ENCODE data around the gene ZNF529.
A peak's percentile ranks its signal among the peaks of the same experiment; 100 is the strongest.

Gene ZNF529

GRCh38 chr19:36526581-36526980 is 46.5 kb downstream of the ZNF529 start:
- Histone ChIP-seq H3K18ac (ENCODE audit: low read length) (no peak overlapping the region), H3K27me3 (ENCODE audit: insufficient read depth, low read length) (no peaks in the 10 kb centered on the region), H3K4me2 (ENCODE audit: low read length) (peak overlapping the region; percentile 25), H2BK120ac (ENCODE audit: insufficient read depth, low read length, poor library complexity) (no peak overlapping the region), H4K8ac (ENCODE audit: low read depth, low read length) (no peak overlapping the region), H4K91ac (ENCODE audit: low read depth, low read length) (no peak overlapping the region), H4K12ac (ENCODE audit: low read depth, low read length) (no peak overlapping the region), H2BK12ac (ENCODE audit: low read length) (no peak overlapping the region), H3K9ac (ENCODE audit: low read length) (no peak overlapping the region), H3K14ac (ENCODE audit: low read length) (no peak overlapping the region), H3K79me2 (ENCODE audit: control insufficient read depth, insufficient read depth, low read length, poor library complexity) (peaks cover 6% of the 10 kb centered on the region), H2AK5ac (ENCODE audit: low read length) (no peak overlapping the region), H3K4me3 (ENCODE audit: low read depth, low read length) (no peak overlapping the region), H3K4me1 (ENCODE audit: control insufficient read depth in 1 of 2, insufficient read depth in 2 of 2, low read length in 2 of 2) (peaks cover 4 to 9% of the 10 kb centered on the region in 2 experiments), H2AFZ (ENCODE audit: insufficient read depth, low read length, poor library complexity) (no peak overlapping the region), H3K27ac (ENCODE audit: low read depth, low read length) (no peak overlapping the region), H3K23ac (ENCODE audit: low read length) (no peak overlapping the region), H3K36me3 (ENCODE audit: control insufficient read depth in 1 of 2, insufficient read depth in 2 of 2, low read length in 2 of 2) (peaks cover 9 to 10% of the 10 kb centered on the region in 2 experiments), H3K9me3 (ENCODE audit: insufficient read depth, low read depth, low read length) (peaks cover 3% of the 10 kb centered on the region), H2BK5ac (ENCODE audit: low read depth, low read length, poor library complexity) (no peak overlapping the region), H3K4ac (ENCODE audit: low read depth, low read length) (no peak overlapping the region), H3K79me1 (ENCODE audit: low read length) (peaks cover 8% of the 10 kb centered on the region)
- DNase-seq, result no peak
- WGBS (ENCODE audit: extremely low coverage, insufficient coverage, insufficient read length), result no CpG with 5 or more reads among the region's 5 CpGs

GRCh38 chr19:36524617-36525016 is 48.5 kb downstream of the ZNF529 start:
- Histone ChIP-seq H3K23ac (ENCODE audit: low read length) (no peak overlapping the region), H3K14ac (ENCODE audit: low read length) (no peak overlapping the region), H3K9ac (ENCODE audit: low read length) (no peak overlapping the region), H2AK5ac (ENCODE audit: low read length) (no peak overlapping the region), H2BK120ac (ENCODE audit: insufficient read depth, low read length, poor library complexity) (no peak overlapping the region), H3K4me2 (ENCODE audit: low read length) (no peak overlapping the region), H3K79me2 (ENCODE audit: control insufficient read depth, insufficient read depth, low read length, poor library complexity) (peaks cover 6% of the 10 kb centered on the region), H3K79me1 (ENCODE audit: low read length) (peaks cover 8% of the 10 kb centered on the region), H3K36me3 (ENCODE audit: control insufficient read depth in 1 of 2, insufficient read depth in 2 of 2, low read length in 2 of 2) (peaks cover 14 to 18% of the 10 kb centered on the region in 2 experiments), H3K4ac (ENCODE audit: low read depth, low read length) (no peak overlapping the region), H4K91ac (ENCODE audit: low read depth, low read length) (no peak overlapping the region), H2BK5ac (ENCODE audit: low read depth, low read length, poor library complexity) (no peak overlapping the region), H3K18ac (ENCODE audit: low read length) (no peak overlapping the region), H4K12ac (ENCODE audit: low read depth, low read length) (no peak overlapping the region), H2BK12ac (ENCODE audit: low read length) (no peak overlapping the region), H3K27ac (ENCODE audit: low read depth, low read length) (no peak overlapping the region), H3K9me3 (ENCODE audit: insufficient read depth, low read depth, low read length) (peaks cover 3% of the 10 kb centered on the region), H3K4me1 (ENCODE audit: control insufficient read depth in 1 of 2, insufficient read depth in 2 of 2, low read length in 2 of 2) (peaks cover 4 to 9% of the 10 kb centered on the region in 2 experiments), H2AFZ (ENCODE audit: insufficient read depth, low read length, poor library complexity) (no peak overlapping the region), H3K27me3 (ENCODE audit: insufficient read depth, low read length) (no peaks in the 10 kb centered on the region), H3K4me3 (ENCODE audit: low read depth, low read length) (no peak overlapping the region), H4K8ac (ENCODE audit: low read depth, low read length) (no peak overlapping the region)
- no peak for DNase-seq
- WGBS (ENCODE audit: extremely low coverage, insufficient coverage, insufficient read length), result no CpG with 5 or more reads among the region's 4 CpGs

GRCh38 chr19:36514012-36514612 is 59.0 kb downstream of the ZNF529 start:
- Histone ChIP-seq H3K4me1 (ENCODE audit: control insufficient read depth in 1 of 2, insufficient read depth in 2 of 2, low read length in 2 of 2) (no peaks in the 10 kb centered on the region), H3K27me3 (ENCODE audit: insufficient read depth, low read length) (no peaks in the 10 kb centered on the region), H4K12ac (ENCODE audit: low read depth, low read length) (no peak overlapping the region), H2BK5ac (ENCODE audit: low read depth, low read length, poor library complexity) (no peak overlapping the region), H3K18ac (ENCODE audit: low read length) (no peak overlapping the region), H3K4me2 (ENCODE audit: low read length) (no peak overlapping the region), H3K36me3 (ENCODE audit: control insufficient read depth in 1 of 2, insufficient read depth in 2 of 2, low read length in 2 of 2) (peaks cover 23 to 36% of the 10 kb centered on the region in 2 experiments), H3K9ac (ENCODE audit: low read length) (no peak overlapping the region), H2AK5ac (ENCODE audit: low read length) (no peak overlapping the region), H3K4ac (ENCODE audit: low read depth, low read length) (no peak overlapping the region), H3K4me3 (ENCODE audit: low read depth, low read length) (no peak overlapping the region), H3K9me3 (ENCODE audit: insufficient read depth, low read depth, low read length) (peaks cover 18% of the 10 kb centered on the region), H2BK12ac (ENCODE audit: low read length) (no peak overlapping the region), H2BK120ac (ENCODE audit: insufficient read depth, low read length, poor library complexity) (no peak overlapping the region), H3K14ac (ENCODE audit: low read length) (no peak overlapping the region), H3K79me1 (ENCODE audit: low read length) (no peaks in the 10 kb centered on the region), H4K91ac (ENCODE audit: low read depth, low read length) (no peak overlapping the region), H2AFZ (ENCODE audit: insufficient read depth, low read length, poor library complexity) (no peak overlapping the region), H3K23ac (ENCODE audit: low read length) (no peak overlapping the region), H3K27ac (ENCODE audit: low read depth, low read length) (no peak overlapping the region), H4K8ac (ENCODE audit: low read depth, low read length) (no peak overlapping the region), H3K79me2 (ENCODE audit: control insufficient read depth, insufficient read depth, low read length, poor library complexity) (no peaks in the 10 kb centered on the region)
- no CpG with 5 or more reads among the region's 2 CpGs for WGBS (ENCODE audit: extremely low coverage, insufficient coverage, insufficient read length)
- DNase-seq, result no peak

GRCh38 chr19:36508325-36508724 is 64.8 kb downstream of the ZNF529 start:
- H3K9ac ChIP-seq (ENCODE audit: low read length), result no peak overlapping the region
- H3K23ac ChIP-seq (ENCODE audit: low read length), result no peak overlapping the region
- no peak overlapping the region for H3K14ac ChIP-seq (ENCODE audit: low read length)
- H3K79me2 ChIP-seq (ENCODE audit: control insufficient read depth, insufficient read depth, low read length, poor library complexity), result no peaks in the 10 kb centered on the region
- no peaks in the 10 kb centered on the region for H3K36me3 ChIP-seq (ENCODE audit: control insufficient read depth in 1 of 2, insufficient read depth in 2 of 2, low read length in 2 of 2)
- H3K4me2 ChIP-seq (ENCODE audit: low read length), result no peak overlapping the region
- no peak overlapping the region for H3K4me3 ChIP-seq (ENCODE audit: low read depth, low read length)
- no peaks in the 10 kb centered on the region for H3K79me1 ChIP-seq (ENCODE audit: low read length)
- H2BK5ac ChIP-seq (ENCODE audit: low read depth, low read length, poor library complexity), result no peak overlapping the region
- peaks cover 9% of the 10 kb centered on the region for H3K9me3 ChIP-seq (ENCODE audit: insufficient read depth, low read depth, low read length)
- no peak overlapping the region for H4K12ac ChIP-seq (ENCODE audit: low read depth, low read length)
- H2BK12ac ChIP-seq (ENCODE audit: low read length), result no peak overlapping the region
- H3K27me3 ChIP-seq (ENCODE audit: insufficient read depth, low read length), result no peaks in the 10 kb centered on the region
- H2AFZ ChIP-seq (ENCODE audit: insufficient read depth, low read length, poor library complexity), result no peak overlapping the region
- no peak overlapping the region for H2AK5ac ChIP-seq (ENCODE audit: low read length)
- H2BK120ac ChIP-seq (ENCODE audit: insufficient read depth, low read length, poor library complexity), result no peak overlapping the region
- H4K8ac ChIP-seq (ENCODE audit: low read depth, low read length), result no peak overlapping the region
- no peak overlapping the region for H4K91ac ChIP-seq (ENCODE audit: low read depth, low read length)
- H3K4ac ChIP-seq (ENCODE audit: low read depth, low read length), result no peak overlapping the region
- WGBS (ENCODE audit: extremely low coverage, insufficient coverage, insufficient read length), result no CpG with 5 or more reads among the region's 3 CpGs
- no peak overlapping the region for H3K18ac ChIP-seq (ENCODE audit: low read length)
- DNase-seq, result no peak
- no peaks in the 10 kb centered on the region for H3K4me1 ChIP-seq (ENCODE audit: control insufficient read depth in 1 of 2, insufficient read depth in 2 of 2, low read length in 2 of 2)
- H3K27ac ChIP-seq (ENCODE audit: low read depth, low read length), result no peak overlapping the region

Data from trophoblast cell (in vitro differentiated cells and primary cell).